Dermis microvascular lymphatic vessel endothelial cell (primary cell): ENCODE results near the gene MAMSTR. TPM values are rescaled to one million over a fixed set of nuclear protein-coding genes. Genes with fewer than 3 reads are reported as not detected.
"Not testable (repeated sequence)": the region's sequence is repeated elsewhere in the genome, so short reads cannot be mapped to it uniquely, and the experiment has no call there.

Experiments
- DNase-seq, 2 donors: peaks; one replicate each; pipeline versions ENCODE4 v3.0.0 to v3.0.0-alpha.2; 2010; ENCODE audit warnings: low read depth in 2 of 2
- total RNA-seq: library from RNA; depleted of rRNA; stranded (reverse); fragments of >200 nt; gene quantifications from 2 replicates; pipeline ENCODE4 v1.2.1, GENCODE V29; 2014

The MAMSTR gene
- total RNA-seq, 1 donor from 2014 or later = under 0.01 TPM

GRCh38 chr19:48720251-48720612, 707 bp upstream of the MAMSTR start:
- DNase-seq = no peak

GRCh38 chr19:48718711-48719231, 754 bp downstream of the MAMSTR start:
- DNase-seq = no peak

GRCh38 chr19:48718106-48718505, 1.4 kb downstream of the MAMSTR start:
- not testable (repeated sequence) for DNase-seq

GRCh38 chr19:48716562-48717291, 2.8 kb downstream of the MAMSTR start:
- peak in 1 of 2 donors; percentile 34 for DNase-seq

GRCh38 chr19:48715681-48716171, 3.8 kb downstream of the MAMSTR start:
- DNase-seq = no peak

- DNase-seq = no peak
Observed at GRCh38 chr19:48714759-48715675, 4.5 kb downstream of the MAMSTR start.

GRCh38 chr19:48713864-48714755, 5.4 kb downstream of the MAMSTR start:
- DNase-seq = peak; percentile 96 to 100

GRCh38 chr19:48713041-48713863, 6.3 kb downstream of the MAMSTR start:
- peak in 1 of 2 donors; percentile 24 for DNase-seq

GRCh38 chr19:48711106-48711662, 8.3 kb downstream of the MAMSTR start:
- DNase-seq = no peak

GRCh38 chr19:48708471-48708870, 11.1 kb downstream of the MAMSTR start:
- DNase-seq = no peak

- no peak for DNase-seq
Observed at GRCh38 chr19:48705431-48705830, 14.1 kb downstream of the MAMSTR start.

- no peak for DNase-seq
Observed at GRCh38 chr19:48703316-48703715, 16.2 kb downstream of the MAMSTR start.

GRCh38 chr19:48702701-48703100, 16.8 kb downstream of the MAMSTR start:
- DNase-seq = no peak

- no peak for DNase-seq
Observed at GRCh38 chr19:48698046-48698445, 21.5 kb downstream of the MAMSTR start.

- DNase-seq = no peak
Observed at GRCh38 chr19:48696353-48697010, 23.0 kb downstream of the MAMSTR start.

- no peak for DNase-seq
Observed at GRCh38 chr19:48695743-48696352, 23.7 kb downstream of the MAMSTR start, which contains the start of gene FUT2. TSS of gene FUT2 (plus strand) at chr19:48695971. CDS start at chr19:48702957, 6,986 bp downstream.

- DNase-seq = not testable (repeated sequence)
Observed at GRCh38 chr19:48693629-48694028, 25.9 kb downstream of the MAMSTR start.

- no peak for DNase-seq
Observed at GRCh38 chr19:48689449-48689848, 30.1 kb downstream of the MAMSTR start.

- no peak for DNase-seq
Observed at GRCh38 chr19:48687776-48688175, 31.7 kb downstream of the MAMSTR start.
